Gastroesophageal sphincter (tissue), 3 donors: ENCODE measurements around the gene CCNG2.

Source experiments
- CTCF ChIP-seq, 4 experiments: fragments of 200-600 bp in 2 of 4; fragments of 450-650 bp in 2 of 4; sonication (generic) in 1 of 4; IDR thresholded peaks; one replicate each; pipeline ENCODE4 v1.5.1; 2017 to 2019; ENCODE audit warnings: antibody characterized with exemption in 4 of 4, mild to moderate bottlenecking in 2 of 4, moderate library complexity in 2 of 4
- POLR2A ChIP-seq, 2 donors: fragments of 450-650 bp; IDR thresholded peaks; one replicate each; pipeline ENCODE4 v1.6.1; 2017; ENCODE audit warnings: antibody characterized with exemption in 2 of 2, mild to moderate bottlenecking in 2 of 2, moderate library complexity in 1 of 2

DNA sequence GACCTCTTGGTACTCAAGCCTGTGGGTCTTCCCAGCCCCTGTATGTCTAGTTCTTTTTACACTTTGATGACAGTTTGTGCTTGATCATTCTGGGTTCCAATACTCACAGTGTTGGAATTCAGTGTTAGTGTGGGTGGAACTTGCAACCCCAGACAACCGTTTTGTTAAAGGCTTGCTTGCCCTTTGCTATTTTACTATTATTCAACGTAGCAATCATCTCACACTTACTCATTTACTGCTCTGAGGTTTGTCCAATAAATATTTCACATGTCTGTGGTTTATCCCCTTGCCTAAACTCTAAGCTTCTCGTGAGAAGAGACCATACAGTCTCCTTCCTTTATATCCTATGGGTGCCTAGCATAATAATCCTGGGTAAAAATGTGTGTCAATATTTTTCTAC lies 15.3 kb downstream of the CCNG2 start:
- TF ChIP-seq POLR2A (IDR thresholded peaks at IDR 0.05): no peak
- TF ChIP-seq CTCF (IDR thresholded peaks at IDR 0.05): no peak
